ENCODE measurements around the gene FEN1.

The FEN1 gene

GRCh38 chr11:61765550-61766253, 27.0 kb upstream of the FEN1 start:
- H3K27me3 Mint-ChIP-seq = peaks cover 5% of the 10 kb centered on the region
- H3K4me3 Mint-ChIP-seq = no peak overlapping the region

GRCh38 chr11:61766353-61766841, 26.3 kb upstream of the FEN1 start:
- Mint-ChIP-seq H3K36me3 (ENCODE audit: low read depth) (no peaks in the 10 kb centered on the region), H3K9me3 (no peaks in the 10 kb centered on the region), H3K4me1 (no peaks in the 10 kb centered on the region), H3K4me3 (no peak overlapping the region), H3K27ac (no peak overlapping the region), H3K27me3 (peaks cover 5% of the 10 kb centered on the region)
- no peak for ATAC-seq
- no peak for DNase-seq

More at GRCh38 chr11:61765550-61766253, 27.0 kb upstream of the FEN1 start:
- no peak for DNase-seq
- Mint-ChIP-seq H3K9me3 (no peaks in the 10 kb centered on the region), H3K4me1 (no peaks in the 10 kb centered on the region), H3K27ac (no peak overlapping the region), H3K36me3 (ENCODE audit: low read depth) (no peaks in the 10 kb centered on the region)
- no peak for ATAC-seq

GRCh38 chr11:61768376-61769076, 24.2 kb upstream of the FEN1 start:
- Mint-ChIP-seq H3K9me3 (no peaks in the 10 kb centered on the region), H3K27ac (no peak overlapping the region), H3K4me1 (no peaks in the 10 kb centered on the region), H3K4me3 (no peak overlapping the region), H3K36me3 (ENCODE audit: low read depth) (no peaks in the 10 kb centered on the region), H3K27me3 (no peaks in the 10 kb centered on the region)
- ATAC-seq = no peak
- no peak for DNase-seq

- Mint-ChIP-seq H3K4me1 (no peaks in the 10 kb centered on the region), H3K27me3 (no peaks in the 10 kb centered on the region), H3K4me3 (no peak overlapping the region), H3K27ac (no peak overlapping the region), H3K36me3 (ENCODE audit: low read depth) (no peaks in the 10 kb centered on the region), H3K9me3 (no peaks in the 10 kb centered on the region)
- ATAC-seq (no peak), DNase-seq (no peak)
These were observed 23.4 kb upstream of the FEN1 start for GRCh38 chr11:61769169-61769920.

GRCh38 chr11:61769946-61770683, 22.6 kb upstream of the FEN1 start:
- no peak for DNase-seq
- H3K27me3 Mint-ChIP-seq = no peaks in the 10 kb centered on the region
- no peak for ATAC-seq
- no peaks in the 10 kb centered on the region for H3K36me3 Mint-ChIP-seq (ENCODE audit: low read depth)
- H3K27ac Mint-ChIP-seq = no peak overlapping the region
- no peaks in the 10 kb centered on the region for H3K9me3 Mint-ChIP-seq
- no peaks in the 10 kb centered on the region for H3K4me1 Mint-ChIP-seq
- no peak overlapping the region for H3K4me3 Mint-ChIP-seq

GRCh38 chr11:61771195-61771894, 21.4 kb upstream of the FEN1 start:
- H3K36me3 Mint-ChIP-seq (ENCODE audit: low read depth) = no peaks in the 10 kb centered on the region
- ATAC-seq = no peak
- no peak overlapping the region for H3K4me3 Mint-ChIP-seq
- no peak for DNase-seq
- H3K27ac Mint-ChIP-seq = no peak overlapping the region
- H3K4me1 Mint-ChIP-seq = no peaks in the 10 kb centered on the region
- no peaks in the 10 kb centered on the region for H3K27me3 Mint-ChIP-seq
- no peaks in the 10 kb centered on the region for H3K9me3 Mint-ChIP-seq

- Mint-ChIP-seq H3K36me3 (ENCODE audit: low read depth) (no peaks in the 10 kb centered on the region), H3K27me3 (no peaks in the 10 kb centered on the region), H3K9me3 (no peaks in the 10 kb centered on the region), H3K27ac (no peak overlapping the region), H3K4me1 (peaks cover 6% of the 10 kb centered on the region), H3K4me3 (no peak overlapping the region)
- DNase-seq (no peak), ATAC-seq (no peak)
These were observed 20.7 kb upstream of the FEN1 start for GRCh38 chr11:61771985-61772455.

GRCh38 chr11:61773356-61773755, 19.4 kb upstream of the FEN1 start:
- DNase-seq (no peak), ATAC-seq (no peak)
- no peaks in the 10 kb centered on the region for H3K27me3 Mint-ChIP-seq
- no peaks in the 10 kb centered on the region for H3K36me3 Mint-ChIP-seq (ENCODE audit: low read depth)
- peaks cover 12% of the 10 kb centered on the region for H3K4me1 Mint-ChIP-seq
- H3K27ac Mint-ChIP-seq = no peak overlapping the region
- H3K9me3 Mint-ChIP-seq = no peaks in the 10 kb centered on the region
- H3K4me3 Mint-ChIP-seq = no peak overlapping the region

- ATAC-seq (no peak), DNase-seq (no peak)
- Mint-ChIP-seq H3K36me3 (ENCODE audit: low read depth) (no peaks in the 10 kb centered on the region), H3K27ac (no peak overlapping the region), H3K27me3 (peaks cover 1% of the 10 kb centered on the region), H3K4me1 (peaks cover 12% of the 10 kb centered on the region), H3K4me3 (no peak overlapping the region), H3K9me3 (no peaks in the 10 kb centered on the region)
These were observed 18.9 kb upstream of the FEN1 start for GRCh38 chr11:61773809-61774208.

- no peak overlapping the region for H3K4me3 Mint-ChIP-seq
- H3K36me3 Mint-ChIP-seq (ENCODE audit: low read depth) = no peaks in the 10 kb centered on the region
These were observed 18.3 kb upstream of the FEN1 start for GRCh38 chr11:61774411-61774810.

GRCh38 chr11:61775106-61775505, 17.6 kb upstream of the FEN1 start:
- Mint-ChIP-seq H3K4me3 (no peak overlapping the region), H3K27me3 (peaks cover 1% of the 10 kb centered on the region), H3K4me1 (peaks cover 12% of the 10 kb centered on the region), H3K27ac (no peak overlapping the region), H3K36me3 (ENCODE audit: low read depth) (no peaks in the 10 kb centered on the region), H3K9me3 (no peaks in the 10 kb centered on the region)
- DNase-seq (no peak), ATAC-seq (no peak)

More at GRCh38 chr11:61774411-61774810, 18.3 kb upstream of the FEN1 start:
- H3K27me3 Mint-ChIP-seq = peaks cover 1% of the 10 kb centered on the region
- ATAC-seq = no peak
- no peak for DNase-seq
- H3K27ac Mint-ChIP-seq = no peak overlapping the region
- no peaks in the 10 kb centered on the region for H3K9me3 Mint-ChIP-seq
- peaks cover 12% of the 10 kb centered on the region for H3K4me1 Mint-ChIP-seq

GRCh38 chr11:61775606-61776554, 16.8 kb upstream of the FEN1 start:
- ATAC-seq = no peak
- Mint-ChIP-seq H3K27me3 (peaks cover 1% of the 10 kb centered on the region), H3K36me3 (ENCODE audit: low read depth) (no peaks in the 10 kb centered on the region), H3K27ac (no peak overlapping the region), H3K9me3 (no peaks in the 10 kb centered on the region), H3K4me3 (no peak overlapping the region), H3K4me1 (peaks cover 12% of the 10 kb centered on the region)
- no peak for DNase-seq

GRCh38 chr11:61776561-61777075, 16.1 kb upstream of the FEN1 start:
- peaks cover 1% of the 10 kb centered on the region for H3K27me3 Mint-ChIP-seq
- H3K27ac Mint-ChIP-seq = no peak overlapping the region
- no peaks in the 10 kb centered on the region for H3K9me3 Mint-ChIP-seq

More at GRCh38 chr11:61776561-61777075, 16.1 kb upstream of the FEN1 start:
- H3K36me3 Mint-ChIP-seq (ENCODE audit: low read depth) = no peaks in the 10 kb centered on the region
- DNase-seq (peak; percentile 78), ATAC-seq (peak; percentile 67)
- H3K4me1 Mint-ChIP-seq = peaks cover 12% of the 10 kb centered on the region
- no peak overlapping the region for H3K4me3 Mint-ChIP-seq
